HFFc6 (cell line): ENCODE measurements around the gene TH. TPM values are rescaled to one million over a fixed set of nuclear protein-coding genes. Genes with fewer than 3 reads are reported as not detected.

Experiments used
- DNase-seq: peaks from one replicate; pipeline ENCODE4 v3.0.0-alpha.2; 2018
- H3K27ac Mint-ChIP-seq: 2 replicates; pipeline ENCODE4 v1.8.0; 2020; ENCODE audit warnings: mild to moderate bottlenecking, mixed read lengths
- H3K27me3 Mint-ChIP-seq: 2 replicates; pipeline ENCODE4 v1.8.0; 2021; ENCODE audit warnings: mild to moderate bottlenecking, moderate library complexity, mixed read lengths; ENCODE audit not compliant: insufficient read depth
- H3K36me3 Mint-ChIP-seq: 2 replicates; pipeline ENCODE4 v1.8.0; 2021; ENCODE audit warnings: low read depth, mixed read lengths
- H3K4me1 Mint-ChIP-seq: 2 replicates; pipeline ENCODE4 v1.8.0; 2020; ENCODE audit warnings: low read depth, mixed read lengths
- H3K4me3 Mint-ChIP-seq: 2 replicates; pipeline ENCODE4 v1.8.0; 2020; ENCODE audit warnings: mild to moderate bottlenecking, moderate library complexity, mixed read lengths
- H3K9me3 Mint-ChIP-seq: 2 replicates; pipeline ENCODE4 v1.8.0; 2020; ENCODE audit warnings: mild to moderate bottlenecking, mixed read lengths
- total RNA-seq, 6 experiments: library from RNA; stranded (reverse); fragmentation: NEBNext Ultra II Directional; extraction: Animal tissue kit (Norgen Biotek cat#: 25700); gene quantifications; 2 replicates in 1 of 6; 3 replicates in 5 of 6; pipeline ENCODE4 v1.2.3, GENCODE V29; 2021
- TF ChIP-seq, protein P1 (sequence below): fragments of 200-600 bp; sonication (generic); IDR thresholded peaks from 2 replicates; pipeline ENCODE4 v1.5.0; 2021; ENCODE audit warnings: antibody characterized with exemption, mild to moderate bottlenecking

TH gene
- total RNA-seq, 6 experiments from 2014 or later: not detected

DNA sequence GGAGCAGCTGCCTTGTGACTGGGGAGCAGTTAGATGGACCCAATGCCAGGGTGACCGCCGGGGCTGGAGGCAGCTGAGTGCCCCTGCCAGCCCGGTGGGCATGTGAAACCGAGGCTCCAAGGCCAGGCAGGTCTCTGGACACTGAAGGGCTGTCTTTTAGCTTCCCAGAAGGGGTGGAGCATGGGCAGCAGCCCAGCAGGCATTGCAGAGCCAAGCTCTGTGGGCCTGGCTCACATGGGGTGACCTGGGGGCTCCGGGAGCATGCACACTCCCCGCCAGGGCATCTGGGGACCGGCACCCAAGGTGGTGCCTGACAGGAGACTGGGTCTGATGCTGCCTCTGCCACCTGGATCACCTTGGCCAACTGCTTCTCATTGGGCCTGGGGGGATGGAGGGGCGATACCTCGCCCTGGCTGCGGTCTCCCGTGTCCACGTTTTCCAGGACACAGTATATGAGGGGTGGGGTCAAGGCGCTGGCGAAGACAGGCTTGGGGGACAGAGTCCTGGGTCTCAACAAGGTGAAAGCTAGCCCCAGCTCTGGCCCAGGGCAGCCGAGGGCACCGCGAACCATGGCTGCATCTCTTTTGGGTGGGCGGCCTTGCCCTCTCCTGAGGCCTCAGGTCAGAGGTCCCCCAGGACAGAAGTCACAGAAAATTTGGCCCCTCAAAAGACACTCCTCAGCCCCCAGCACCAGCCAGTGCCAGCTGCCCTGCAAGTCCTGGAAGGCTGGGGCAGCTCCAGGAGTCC is 14.1 kb downstream of the TH start:
- H3K4me1 Mint-ChIP-seq: no peaks in the 10 kb centered on the region
- DNase-seq: no peak
- no peak overlapping the region for H3K27ac Mint-ChIP-seq
- no peaks in the 10 kb centered on the region for H3K9me3 Mint-ChIP-seq
- H3K36me3 Mint-ChIP-seq: no peaks in the 10 kb centered on the region
- TF ChIP-seq, protein P1, sequence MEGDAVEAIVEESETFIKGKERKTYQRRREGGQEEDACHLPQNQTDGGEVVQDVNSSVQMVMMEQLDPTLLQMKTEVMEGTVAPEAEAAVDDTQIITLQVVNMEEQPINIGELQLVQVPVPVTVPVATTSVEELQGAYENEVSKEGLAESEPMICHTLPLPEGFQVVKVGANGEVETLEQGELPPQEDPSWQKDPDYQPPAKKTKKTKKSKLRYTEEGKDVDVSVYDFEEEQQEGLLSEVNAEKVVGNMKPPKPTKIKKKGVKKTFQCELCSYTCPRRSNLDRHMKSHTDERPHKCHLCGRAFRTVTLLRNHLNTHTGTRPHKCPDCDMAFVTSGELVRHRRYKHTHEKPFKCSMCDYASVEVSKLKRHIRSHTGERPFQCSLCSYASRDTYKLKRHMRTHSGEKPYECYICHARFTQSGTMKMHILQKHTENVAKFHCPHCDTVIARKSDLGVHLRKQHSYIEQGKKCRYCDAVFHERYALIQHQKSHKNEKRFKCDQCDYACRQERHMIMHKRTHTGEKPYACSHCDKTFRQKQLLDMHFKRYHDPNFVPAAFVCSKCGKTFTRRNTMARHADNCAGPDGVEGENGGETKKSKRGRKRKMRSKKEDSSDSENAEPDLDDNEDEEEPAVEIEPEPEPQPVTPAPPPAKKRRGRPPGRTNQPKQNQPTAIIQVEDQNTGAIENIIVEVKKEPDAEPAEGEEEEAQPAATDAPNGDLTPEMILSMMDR: no peak
- peaks cover 8% of the 10 kb centered on the region for H3K27me3 Mint-ChIP-seq
- H3K4me3 Mint-ChIP-seq: no peak overlapping the region

DNA sequence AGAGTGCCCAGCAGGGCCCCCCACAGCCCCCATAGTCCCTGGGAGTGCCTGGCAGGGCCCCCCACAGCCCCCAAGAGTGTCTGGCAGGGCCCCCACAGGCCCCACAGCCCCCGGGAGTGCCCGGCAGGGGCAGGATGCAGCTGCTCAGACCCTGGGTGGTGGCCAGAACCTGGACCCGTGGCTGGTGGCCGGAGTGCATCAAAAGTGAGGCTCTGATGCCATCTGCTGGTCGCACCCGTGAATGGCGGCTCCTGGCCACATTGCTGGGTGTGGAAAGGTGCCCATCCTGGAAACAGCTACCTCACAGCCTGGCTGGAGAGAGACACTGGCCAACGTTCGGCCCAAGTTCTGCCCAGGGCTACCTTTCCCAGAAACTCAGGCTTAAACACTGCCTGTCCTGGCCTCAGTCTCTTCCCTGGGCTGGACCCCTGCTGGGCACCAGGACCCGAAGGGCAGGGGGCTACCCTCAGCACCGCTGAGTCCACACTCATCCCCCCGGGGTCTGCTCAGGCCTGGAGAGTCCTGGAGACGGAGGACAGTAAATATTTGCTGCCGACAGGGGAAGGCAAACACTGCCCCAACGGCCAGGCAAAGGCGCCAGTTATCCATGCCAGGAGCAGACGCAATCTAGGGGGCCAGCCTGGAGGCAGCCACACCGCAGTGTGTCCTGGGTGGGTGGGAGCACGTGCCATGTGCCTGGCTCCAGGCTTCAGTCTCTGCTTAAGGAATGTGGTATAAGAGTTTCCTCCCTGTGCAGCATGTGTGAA is 15.0 kb downstream of the TH start:
- H3K27me3 Mint-ChIP-seq: peaks cover 8% of the 10 kb centered on the region

DNA sequence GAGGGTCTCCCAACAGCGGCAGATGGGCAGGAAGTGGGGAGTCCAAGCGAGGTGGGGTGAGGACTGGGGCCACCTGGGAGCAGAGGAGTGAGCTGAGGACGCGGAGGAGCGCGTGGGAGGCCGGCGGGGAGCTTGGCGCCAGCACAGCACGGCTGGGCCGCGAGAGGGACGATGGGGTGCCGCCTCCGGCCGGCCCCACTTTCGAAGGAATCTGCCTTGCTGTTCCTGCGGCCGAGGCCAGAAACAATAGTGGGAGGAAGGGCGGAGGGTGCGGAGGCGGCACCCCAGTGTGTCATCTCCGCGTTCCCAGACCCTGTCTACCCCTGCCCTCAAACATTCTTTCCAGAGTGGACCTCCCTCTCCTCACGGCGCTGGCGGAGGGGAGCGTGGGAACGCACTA is 16.1 kb downstream of the TH start:
- Mint-ChIP-seq H3K4me1 (no peaks in the 10 kb centered on the region), H3K36me3 (no peaks in the 10 kb centered on the region), H3K4me3 (no peak overlapping the region), H3K27me3 (peaks cover 14% of the 10 kb centered on the region), H3K27ac (no peak overlapping the region), H3K9me3 (no peaks in the 10 kb centered on the region)
- TF ChIP-seq, protein P1: no peak
- no peak for DNase-seq

More for the DNA sequence above, 15.0 kb downstream of the TH start:
- DNase-seq: peak; percentile 45
- Mint-ChIP-seq H3K36me3 (no peaks in the 10 kb centered on the region), H3K4me1 (no peaks in the 10 kb centered on the region), H3K4me3 (no peak overlapping the region), H3K9me3 (no peaks in the 10 kb centered on the region), H3K27ac (no peak overlapping the region)
- TF ChIP-seq, protein P1: peak; percentile 90

DNA sequence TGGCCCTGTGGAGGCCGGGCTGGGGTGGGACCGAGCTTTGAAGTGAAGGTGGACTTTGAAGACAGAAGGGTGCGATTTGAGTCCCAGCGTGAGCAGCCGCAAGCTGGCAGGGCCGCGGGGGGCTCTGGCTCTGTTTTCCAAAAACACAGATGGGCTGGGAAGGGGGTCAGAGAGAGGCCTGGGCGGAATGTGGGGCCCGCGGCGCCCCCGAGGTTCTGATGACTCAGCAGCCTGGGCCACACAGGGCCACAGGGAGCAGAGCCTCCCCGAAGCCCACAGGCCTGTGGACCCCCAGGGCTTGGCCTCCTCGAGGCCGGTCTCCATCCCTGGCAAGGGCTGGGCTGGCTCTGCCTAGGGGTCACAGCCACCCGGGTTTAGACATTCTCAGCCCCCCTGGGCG is 16.7 kb downstream of the TH start:
- Mint-ChIP-seq H3K4me3 (no peak overlapping the region), H3K27me3 (peaks cover 14% of the 10 kb centered on the region), H3K36me3 (no peaks in the 10 kb centered on the region), H3K4me1 (no peaks in the 10 kb centered on the region), H3K27ac (no peak overlapping the region), H3K9me3 (no peaks in the 10 kb centered on the region)
- DNase-seq: no peak
- TF ChIP-seq, protein P1: no peak

DNA sequence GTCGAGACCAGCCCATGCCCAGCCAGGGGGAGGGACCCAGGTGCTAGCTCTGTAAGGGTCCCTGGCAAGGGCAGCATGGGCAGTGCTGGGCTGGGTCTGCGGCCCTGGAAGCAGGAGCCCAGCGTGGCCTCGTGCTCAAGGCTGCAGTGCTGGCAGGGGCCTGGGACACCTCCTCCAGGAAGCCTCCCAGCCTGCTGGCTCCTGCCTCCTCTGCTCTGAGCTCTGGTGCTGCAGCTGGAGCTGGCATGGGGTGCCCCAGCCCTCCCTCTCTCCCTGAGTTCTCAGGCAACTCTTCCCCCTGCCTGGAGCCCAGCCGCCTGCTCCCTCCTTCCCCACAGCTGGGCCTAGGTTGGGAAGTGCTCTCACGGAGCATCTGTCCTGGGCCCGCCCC is 17.4 kb downstream of the TH start:
- H3K27ac Mint-ChIP-seq: no peak overlapping the region
- no peaks in the 10 kb centered on the region for H3K4me1 Mint-ChIP-seq
- no peak for DNase-seq
- TF ChIP-seq, protein P1: no peak
- H3K27me3 Mint-ChIP-seq: peaks cover 18% of the 10 kb centered on the region
- H3K36me3 Mint-ChIP-seq: no peaks in the 10 kb centered on the region
- H3K4me3 Mint-ChIP-seq: no peak overlapping the region
- H3K9me3 Mint-ChIP-seq: no peaks in the 10 kb centered on the region
